HG03442 (cell line): ENCODE data around the gene CD274.
"Not testable (repeated sequence)": the region's sequence is repeated elsewhere in the genome, so short reads cannot be mapped to it uniquely, and the experiment has no call there.

Experiments
- ATAC-seq: cut with Tn5 transposase; IDR thresholded peaks from one replicate; pipeline ENCODE4 v1.9.1; 2021; ENCODE audit warnings: mild to moderate bottlenecking, moderate library complexity; ENCODE audit not compliant: unreplicated experiment

Gene CD274

DNA sequence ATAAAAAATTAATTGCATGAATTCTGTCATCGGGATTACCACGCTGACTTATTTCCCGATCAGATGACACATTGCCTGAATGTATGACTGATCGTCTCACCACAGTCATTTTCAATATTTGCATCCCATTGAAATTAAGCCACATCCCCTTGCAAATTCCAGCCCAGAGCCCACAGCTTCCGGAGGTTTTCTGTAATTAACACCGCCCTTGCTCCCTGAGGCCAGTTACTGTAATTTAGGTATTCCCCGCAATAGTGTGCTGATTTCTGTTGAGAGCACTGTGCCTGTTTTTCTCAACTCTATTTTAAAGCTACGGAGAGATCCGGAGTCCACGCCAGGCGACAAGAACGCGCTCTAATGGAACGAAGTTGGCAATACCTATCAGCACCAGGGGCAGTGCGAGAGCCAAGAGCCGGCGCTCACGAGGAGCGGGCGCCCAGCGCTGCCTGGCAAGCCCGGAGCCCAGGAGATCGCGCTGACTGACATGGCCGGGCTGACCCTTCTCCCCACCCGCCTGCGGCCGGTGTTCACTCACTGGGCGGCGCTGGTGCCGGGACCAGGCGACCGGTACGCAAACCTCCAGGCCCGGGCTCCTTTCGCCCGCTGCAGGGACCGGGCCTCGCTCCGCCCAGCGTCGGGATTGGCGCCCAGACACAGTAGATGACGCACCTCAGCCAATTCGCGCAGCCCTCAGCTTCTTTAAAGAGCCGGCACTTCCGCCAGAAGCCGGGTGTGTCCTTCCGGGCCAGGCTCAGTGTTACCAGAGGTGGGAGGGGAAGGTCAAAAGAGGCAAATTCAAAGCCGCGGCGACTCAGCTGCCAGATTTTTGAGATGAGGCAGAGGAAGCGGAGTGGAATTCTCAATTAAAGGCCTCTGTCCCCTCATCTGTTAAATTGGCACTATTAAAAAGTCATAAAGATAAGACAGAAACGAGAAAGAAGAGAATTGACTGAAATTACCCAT is 12.8 kb upstream of the CD274 start, which contains the start of gene PLGRKT:
TSS of gene PLGRKT (minus strand) at position 672 of the 963 bp plus-strand sequence. CDS start 5,948 bp downstream, outside the sequence.
- peak; percentile 81 for ATAC-seq

DNA sequence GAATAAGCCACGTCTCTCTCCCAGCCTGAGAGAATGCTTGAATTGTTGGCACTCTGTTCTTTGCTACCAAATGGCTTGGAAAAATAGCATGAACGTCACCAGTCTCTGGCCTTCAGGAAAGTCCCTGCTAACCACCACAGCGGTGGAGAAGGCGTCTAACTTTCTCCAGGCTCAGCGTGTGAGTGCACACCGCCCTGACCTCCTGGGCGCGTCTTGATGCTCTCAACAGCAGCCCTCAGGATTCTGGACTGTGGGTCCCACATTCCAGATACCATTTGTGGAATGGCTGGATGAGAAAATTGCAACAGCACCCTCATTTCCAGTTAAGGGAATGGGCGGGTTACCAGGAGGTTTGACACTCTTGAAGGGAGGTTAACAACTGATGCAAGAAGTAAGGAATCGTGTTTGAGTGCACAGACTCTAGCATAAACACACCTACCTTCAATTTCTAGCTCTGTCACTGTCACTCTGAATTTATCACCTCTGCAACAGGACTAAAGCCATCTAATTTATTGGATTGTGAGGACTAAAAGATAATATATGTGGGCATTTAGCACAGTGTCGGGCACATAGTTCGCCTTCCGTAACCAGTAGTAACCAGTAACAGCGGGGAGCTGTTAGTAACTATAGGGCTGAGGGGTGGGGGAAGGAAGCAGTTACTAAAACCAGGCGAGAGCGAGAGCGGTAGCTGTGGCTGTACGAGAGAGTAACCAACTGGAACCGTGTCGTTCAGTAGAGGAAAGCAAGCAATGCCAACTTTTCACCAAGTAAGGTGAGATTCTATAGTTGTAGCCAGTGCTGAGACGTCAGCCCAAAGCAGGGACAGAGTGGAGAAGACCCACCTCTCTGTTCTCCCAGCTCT is 11.8 kb upstream of the CD274 start:
- peak; percentile 49 for ATAC-seq

DNA sequence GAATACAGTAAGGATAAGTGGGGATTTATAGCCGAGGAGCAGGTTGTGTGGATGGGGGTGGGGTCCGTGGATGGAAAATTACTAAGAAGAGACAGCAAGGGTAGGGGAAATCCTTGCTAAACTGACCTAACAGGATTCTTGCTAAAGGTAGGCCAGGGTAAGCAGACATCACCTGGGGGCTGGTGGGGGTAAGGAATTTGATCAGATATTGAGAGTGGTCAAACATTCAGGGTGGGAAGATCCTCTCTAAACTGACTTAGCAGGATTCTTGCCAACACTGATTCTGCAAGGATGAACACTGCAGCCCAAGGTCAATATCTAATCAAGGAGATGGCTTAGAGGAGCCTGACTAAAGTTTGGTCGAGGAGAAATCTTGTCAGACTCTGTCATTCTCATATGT is 9.9 kb upstream of the CD274 start:
- ATAC-seq = no peak

DNA sequence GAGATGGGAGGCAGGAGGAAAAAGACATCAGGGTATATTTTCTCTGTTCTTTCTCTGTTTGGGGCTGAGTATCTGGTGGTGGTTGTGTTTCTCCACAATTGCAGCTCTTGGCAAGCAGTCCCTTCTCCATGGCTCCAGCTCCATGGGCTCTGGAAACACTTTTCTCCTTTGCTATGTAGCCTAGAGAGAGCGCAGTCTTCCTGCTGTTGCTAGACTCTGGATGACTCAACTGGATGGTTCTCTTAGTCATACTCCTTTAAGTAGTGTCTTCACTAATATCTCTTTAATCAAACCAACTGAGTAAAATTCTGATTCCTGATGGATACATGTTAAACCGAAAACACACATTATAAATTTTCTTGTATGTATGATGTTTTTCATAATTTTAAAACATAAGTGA is 9.3 kb upstream of the CD274 start:
- ATAC-seq = no peak

DNA sequence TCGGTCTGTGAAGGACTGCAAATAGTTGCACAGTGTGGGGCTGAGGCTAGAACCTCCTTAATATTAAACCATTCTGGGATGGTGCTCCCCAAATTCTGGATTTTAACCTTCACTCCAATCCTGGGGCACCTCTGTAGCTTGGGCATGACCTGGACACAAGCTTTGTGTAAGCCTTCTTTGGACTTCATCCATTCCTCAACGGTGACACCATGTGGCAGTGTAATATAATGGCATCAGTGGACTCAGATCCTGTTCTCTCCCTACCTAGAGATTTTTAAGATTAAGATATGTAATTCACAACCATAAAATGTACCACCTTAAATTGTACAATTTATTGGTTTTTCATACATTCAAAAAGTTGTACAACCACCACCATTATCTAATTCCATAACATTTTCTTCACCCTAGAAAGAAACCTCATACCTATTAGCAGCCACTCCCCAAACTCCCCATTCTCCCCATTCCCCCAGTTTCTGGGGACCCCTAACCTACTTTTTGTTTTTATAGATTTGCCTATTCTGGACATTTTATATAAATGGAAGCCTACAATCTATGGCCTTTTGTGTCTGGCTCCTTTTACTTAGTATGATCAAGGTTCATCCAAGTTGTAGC is 7.8 kb upstream of the CD274 start:
- ATAC-seq = no peak

DNA sequence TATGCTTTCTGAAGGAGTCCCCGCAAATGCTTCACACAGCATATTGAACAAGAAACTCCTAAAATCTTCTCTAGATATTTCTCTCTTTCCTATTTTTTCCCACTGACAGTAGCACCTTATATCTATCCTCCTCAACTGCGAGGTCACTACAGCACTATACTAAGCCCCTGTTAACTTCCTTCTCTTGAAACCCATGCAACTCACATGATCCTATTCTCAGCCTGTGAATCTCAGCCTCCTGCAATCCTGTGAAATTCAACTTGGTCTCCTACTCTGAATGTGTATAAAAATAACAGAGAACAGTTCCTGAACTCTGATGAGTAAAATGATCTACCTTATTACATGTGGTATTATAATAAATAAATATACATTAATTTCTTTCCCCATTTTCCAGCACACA is 6.5 kb upstream of the CD274 start:
- no peak for ATAC-seq

DNA sequence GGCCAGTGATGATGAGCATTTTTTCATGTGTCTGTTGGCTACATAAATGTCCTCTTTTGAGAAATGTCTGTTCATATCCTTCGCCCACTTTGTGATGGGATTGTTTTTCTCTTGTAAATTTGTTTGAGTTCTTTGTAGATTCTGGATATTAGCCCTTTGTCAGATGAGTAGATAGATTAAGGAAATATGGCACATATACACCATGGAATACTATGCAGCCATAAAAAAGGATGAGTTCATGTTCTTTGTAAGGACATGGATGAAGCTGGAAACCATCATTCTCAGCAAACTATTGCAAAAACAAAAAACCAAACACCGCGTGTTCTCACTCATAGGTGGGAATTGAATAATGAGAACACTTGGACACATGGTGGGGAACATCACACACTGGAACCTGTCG is 5.2 kb upstream of the CD274 start:
- not testable (repeated sequence) for ATAC-seq

DNA sequence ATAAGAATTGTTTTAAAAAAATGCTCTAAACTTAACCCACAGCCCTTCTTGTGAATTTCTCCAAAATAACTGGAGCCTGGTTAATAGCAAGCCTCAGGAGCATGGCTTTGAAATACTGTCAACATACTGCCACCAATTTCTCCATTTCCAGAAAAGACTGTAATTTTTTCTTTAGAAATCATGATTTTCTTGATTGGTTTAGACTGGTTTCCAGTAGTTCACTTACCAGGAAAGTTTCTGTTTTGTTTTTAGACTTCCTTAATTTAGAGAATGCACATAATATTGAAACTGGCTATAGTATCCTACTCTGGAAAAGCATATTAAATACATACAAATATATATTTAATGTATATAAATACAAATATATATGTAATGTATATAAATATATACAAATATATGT is 4.5 kb upstream of the CD274 start:
- no peak for ATAC-seq

DNA sequence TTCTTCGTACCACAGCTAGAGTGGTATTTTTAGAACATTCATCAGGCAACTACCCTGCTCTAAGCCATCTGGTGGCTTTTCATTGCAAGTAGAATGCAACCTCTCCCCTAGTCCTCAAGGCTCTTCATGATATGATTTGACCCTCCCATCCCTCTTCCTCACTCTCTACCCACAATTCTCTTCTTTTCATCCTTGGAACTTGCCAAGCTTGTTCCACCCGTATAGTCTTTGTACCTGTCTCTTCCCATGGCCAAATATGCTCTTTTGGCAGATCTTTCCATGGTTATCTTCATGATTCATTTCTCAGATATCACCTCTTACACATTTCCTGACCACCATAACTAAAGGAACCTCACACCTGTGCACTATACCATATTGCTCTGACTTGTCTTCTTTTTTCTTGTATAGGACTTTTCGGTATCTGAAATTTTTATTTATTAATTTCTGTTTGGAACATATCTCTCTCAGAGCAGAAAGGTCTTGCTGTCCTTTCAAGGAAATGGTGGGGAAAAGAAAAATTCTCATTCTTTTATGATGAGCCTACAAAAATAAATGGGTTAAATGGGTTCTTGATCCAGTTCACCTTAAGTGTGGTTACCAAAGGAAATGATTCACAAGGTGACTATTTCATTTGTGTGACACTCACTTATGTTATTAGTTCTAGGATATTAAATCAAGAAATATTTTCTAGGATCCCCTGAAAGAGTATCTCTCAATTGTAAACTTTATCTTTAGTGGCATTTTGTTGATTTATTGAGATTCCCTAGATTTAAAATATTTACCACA is 3.7 kb upstream of the CD274 start:
- no peak for ATAC-seq

DNA sequence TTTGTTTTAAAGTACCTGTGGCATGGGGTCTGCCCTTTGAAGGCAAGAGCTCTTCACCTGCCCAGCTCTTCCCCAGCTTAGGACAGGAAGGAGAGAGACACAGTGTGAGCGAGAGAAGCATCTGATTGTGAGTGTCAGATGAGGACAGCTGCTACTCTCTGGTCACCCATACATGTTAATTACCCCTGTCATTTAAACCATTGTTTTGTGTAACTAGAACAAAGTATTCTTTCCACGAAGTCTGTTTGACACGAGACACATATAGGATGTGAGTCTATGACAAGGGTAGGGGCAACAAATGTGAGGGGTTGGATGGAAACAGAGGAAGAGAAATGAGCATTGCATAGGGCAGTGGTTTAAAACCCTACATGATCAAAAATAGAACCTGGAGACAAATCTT is 3.0 kb upstream of the CD274 start:
- ATAC-seq = no peak

DNA sequence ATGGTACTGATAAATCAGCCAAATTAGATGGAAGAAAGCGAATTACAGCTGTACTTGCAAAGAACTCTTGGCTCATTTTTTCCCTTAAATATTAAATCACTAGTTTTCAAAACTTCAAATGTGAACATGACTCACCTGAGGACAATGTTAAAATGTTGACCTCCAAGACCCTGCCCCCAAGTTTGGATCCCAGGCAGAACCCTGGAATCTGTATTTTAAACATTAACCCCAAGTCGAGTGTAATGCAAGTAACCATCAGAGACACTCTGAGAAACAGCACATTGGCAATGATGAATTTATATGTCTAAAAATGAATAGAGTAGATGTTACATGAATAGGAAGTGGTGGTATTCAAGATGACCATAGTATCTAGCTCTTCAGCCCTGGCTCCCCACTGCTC is 2.3 kb upstream of the CD274 start:
- no peak for ATAC-seq

DNA sequence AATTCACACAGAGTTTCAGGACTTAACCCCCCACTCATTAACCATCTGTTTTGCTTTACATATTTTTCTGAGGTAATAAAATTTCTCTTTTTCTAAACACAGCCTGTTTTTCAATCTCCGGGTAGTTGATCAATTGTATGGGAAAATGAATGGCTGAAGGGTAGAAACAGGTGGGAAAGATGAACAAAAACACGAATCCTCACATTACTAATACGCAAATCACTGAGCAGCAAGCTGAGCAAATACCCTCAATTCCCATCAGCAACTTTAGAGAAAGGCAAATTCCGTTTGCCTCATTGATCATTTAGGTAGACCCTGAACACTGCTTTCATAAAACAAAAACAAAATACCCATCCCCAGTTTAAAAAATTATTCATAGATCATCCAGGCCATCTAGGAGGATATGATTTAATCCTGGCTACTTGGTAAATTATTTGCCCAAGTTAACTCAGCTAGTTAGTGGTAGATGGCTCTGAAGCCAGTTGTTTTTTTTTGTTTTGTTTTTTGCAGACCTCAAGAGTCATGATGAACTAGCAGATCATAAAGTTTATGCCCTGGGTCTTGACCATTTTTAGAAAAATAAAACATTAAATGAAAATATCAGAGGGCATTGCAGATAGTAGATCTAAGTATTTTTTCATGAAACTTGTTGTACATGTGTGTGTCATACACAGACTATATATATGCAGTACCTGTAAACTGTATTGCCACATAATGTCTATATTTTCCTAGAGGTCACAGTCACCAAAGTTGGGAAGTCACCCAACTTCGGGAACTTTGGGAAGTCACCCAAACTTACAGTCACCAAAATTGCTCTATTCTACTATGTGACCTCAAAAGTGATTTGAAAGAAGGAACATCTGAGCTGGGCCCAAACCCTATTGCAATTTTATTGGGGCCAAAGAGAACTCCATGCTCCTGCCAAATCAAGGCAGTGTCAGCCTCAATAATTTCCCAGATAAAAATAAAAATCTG is 1.6 kb upstream of the CD274 start:
- no peak for ATAC-seq

DNA sequence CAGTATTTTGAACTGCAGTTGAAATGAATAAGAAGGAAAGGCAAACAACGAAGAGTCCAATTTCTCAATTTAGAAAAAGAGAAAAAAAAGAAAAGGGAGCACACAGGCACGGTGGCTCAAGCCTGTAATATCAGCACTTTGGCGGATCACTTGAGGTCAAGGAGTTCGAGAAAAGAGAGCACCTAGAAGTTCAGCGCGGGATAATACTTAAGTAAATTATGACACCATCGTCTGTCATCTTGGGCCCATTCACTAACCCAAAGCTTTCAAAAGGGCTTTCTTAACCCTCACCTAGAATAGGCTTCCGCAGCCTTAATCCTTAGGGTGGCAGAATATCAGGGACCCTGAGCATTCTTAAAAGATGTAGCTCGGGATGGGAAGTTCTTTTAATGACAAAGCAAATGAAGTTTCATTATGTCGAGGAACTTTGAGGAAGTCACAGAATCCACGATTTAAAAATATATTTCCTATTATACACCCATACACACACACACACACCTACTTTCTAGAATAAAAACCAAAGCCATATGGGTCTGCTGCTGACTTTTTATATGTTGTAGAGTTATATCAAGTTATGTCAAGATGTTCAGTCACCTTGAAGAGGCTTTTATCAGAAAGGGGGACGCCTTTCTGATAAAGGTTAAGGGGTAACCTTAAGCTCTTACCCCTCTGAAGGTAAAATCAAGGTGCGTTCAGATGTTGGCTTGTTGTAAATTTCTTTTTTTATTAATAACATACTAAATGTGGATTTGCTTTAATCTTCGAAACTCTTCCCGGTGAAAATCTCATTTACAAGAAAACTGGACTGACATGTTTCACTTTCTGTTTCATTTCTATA is 602 bp upstream of the CD274 start:
- no peak for ATAC-seq

DNA sequence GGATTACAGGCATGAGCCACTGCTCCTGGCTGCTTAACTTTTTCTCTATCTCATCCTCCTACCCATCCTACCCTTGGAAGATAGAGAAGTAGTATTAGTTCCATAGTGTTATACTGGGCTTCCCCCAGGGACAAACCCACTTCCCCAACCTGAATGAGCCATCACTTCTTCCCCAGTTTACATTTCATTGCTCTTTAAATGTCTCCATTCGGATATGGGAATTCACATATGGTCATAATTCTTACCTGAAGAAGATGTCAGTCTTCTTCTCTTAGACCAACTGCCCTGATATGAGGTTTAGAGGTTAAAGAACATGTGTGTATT is 1.9 kb downstream of the CD274 start:
- no peak for ATAC-seq

DNA sequence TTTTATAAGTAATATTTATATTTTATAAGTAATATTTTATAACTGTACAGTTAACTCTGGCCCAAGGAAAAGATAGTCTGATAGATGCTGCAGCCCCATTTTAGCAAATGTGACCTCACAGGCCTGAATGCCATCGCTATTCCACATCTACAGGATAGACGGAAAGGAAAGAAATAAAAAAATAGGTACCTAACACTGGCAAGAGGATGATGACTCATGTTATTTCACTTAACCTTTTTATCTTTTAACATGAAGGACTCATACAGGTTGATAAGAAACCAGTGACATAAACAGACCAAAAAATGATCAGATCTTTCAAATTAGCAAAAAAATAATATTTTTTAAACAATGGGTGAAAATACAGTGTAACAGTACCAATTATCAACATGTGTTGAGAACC is 2.7 kb downstream of the CD274 start:
- no peak for ATAC-seq

DNA sequence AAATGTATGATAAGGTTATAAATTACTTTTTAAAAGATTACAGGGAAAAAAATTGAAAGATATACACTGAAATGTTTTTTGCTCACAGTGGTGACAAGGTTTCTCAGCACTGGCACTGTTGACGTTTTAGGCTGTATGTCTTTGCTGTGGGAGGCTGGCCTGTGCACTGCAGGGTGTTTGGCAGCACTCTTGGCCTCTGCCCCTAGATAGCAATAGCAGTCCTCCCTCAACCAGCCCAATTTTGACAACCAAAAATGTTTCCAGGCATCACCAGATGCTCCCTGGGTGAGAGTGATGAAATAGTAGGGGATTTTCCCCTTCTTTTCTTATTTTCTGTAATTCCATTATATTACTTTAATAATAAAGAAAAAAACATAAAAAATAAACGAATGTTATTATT is 3.3 kb downstream of the CD274 start:
- peak; percentile 24 for ATAC-seq

DNA sequence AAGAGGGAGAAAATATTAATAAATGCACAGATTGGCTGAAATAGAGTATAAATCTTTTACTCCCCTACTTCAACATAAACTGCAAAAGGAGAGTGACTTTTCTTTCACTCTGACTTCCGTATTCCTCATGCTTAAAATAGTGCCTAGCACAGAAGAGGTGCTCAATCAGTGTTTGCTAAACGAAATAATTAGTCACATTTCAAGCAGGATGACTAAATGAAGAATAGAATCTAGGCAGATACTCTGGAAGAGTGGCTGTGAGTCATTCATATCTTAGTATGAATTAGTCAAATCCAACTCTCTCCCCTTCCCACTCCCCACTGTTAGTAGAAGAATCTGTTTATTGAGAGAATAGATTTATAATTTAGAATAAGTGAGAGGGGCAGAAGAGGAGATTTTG is 4.8 kb downstream of the CD274 start:
- peak; percentile 23 for ATAC-seq

DNA sequence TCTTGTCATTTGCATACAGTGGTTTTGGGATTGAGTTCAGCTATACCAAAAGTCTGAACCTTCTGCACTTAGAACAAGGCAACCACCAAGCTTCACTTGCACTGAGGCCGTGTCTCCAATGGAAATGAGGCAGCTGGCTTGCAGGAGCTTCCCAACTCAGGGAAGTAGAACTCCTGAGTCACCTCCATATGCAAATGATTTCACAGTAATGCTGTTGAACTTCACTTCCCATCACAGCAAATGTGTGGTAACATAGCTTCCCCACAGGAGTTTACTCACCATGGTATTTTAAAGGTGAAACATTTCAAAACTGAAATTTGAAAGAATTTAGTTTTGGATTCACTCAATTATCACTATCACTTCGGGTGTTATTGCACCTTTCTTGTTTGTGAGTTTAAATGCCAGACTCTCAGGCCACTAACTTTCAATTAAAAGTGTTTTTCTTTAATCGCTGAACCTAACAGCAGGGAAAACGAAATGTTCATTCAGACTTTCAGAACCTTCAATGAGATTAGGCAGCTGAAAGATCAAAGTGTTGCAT is 9.0 kb downstream of the CD274 start:
- ATAC-seq = peak; percentile 54
